Amniotic stem cell (primary cell): ENCODE data around the gene LINGO1.

Source experiments
- DNase-seq: peaks from one replicate; lab custom pipeline; 2025; lab: John Stamatoyannopoulos, UW

Gene LINGO1

DNA sequence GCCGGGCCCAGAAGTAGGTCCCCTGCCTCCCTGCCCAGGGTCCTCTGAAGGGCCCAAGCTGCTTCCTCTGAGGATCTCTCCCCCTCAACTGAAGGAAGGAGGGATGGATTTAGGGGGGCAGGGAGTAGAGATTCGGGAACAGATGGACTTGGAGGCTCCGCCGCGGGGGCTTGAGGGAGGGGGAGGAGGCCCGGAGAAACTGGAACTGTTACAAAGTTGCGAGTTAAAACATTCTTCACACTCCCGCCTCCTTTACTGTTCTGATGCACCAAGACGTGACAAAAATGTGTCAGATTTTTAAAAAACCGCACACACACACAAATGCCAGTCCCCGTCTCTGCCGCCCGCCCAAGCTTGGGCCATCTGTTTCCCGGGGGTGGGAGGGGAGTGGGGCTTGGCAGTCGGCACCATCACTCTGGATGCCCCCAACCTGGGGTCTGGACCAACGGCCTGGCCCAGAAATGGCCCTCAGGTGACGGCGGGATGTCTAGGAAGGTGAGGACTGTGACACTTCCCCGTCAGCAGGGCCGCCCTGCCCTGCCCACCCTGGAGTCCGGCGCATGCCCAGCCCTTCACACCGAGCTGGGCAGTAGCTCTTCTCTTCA is 25.0 kb upstream of the LINGO1 start:
- DNase-seq, result no peak

DNA sequence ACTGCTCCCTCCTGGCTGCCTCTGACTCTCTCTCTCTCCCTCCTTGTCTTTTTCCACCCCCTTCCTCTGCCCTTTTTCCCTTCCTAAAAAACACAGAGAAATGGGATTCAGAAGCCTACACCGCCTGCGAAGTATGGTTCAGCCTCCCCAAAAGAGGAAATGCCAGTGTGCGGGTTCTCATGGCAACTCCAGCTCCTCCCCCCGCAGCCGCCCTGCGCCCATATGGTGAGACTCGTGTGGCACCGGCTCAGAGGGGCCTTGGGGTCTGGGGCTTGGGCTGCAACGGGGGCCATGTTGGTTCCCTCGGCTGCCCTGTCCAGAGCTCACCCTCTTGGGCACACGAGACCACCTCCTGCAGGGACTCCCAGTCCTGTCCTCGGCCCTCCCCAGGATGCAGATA is 23.6 kb upstream of the LINGO1 start:
- DNase-seq, result no peak

- no peak for DNase-seq
Observed at GRCh38 chr15:77654975-77655374, 22.3 kb upstream of the LINGO1 start.

DNA sequence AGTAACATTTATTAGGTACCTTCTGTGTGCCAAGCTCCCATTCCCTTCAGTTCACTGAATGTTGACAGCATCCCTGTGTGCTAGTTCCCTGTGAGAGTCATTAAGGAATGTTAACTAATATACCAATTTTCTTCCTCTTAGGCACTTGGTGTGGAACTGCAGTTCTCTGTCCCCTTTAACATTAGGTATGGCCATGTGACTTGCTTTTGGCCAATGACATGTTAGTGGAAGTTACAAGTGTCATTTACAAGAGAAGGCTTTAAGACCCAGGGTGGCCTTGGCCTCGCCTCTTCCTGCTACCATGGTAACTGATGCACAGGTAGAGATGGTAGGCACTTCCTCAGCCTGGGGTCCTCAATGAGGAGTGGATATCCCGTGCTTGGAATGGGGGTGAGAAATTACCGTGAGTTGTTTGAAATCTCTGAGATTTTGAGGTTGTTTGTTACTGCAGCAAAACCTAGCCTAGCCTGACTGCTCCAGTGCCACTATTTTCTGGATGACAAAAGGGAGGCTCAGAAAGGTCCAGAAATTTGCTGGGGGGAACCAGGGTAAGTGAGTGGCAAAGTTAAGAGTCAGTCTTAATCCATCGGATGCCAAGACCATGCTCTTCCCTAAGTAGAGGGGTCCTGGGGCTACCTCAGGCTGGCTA is 21.2 kb upstream of the LINGO1 start:
- DNase-seq, result no peak

GRCh38 chr15:77650265-77650664 is 17.6 kb upstream of the LINGO1 start:
- DNase-seq, result no peak

DNA sequence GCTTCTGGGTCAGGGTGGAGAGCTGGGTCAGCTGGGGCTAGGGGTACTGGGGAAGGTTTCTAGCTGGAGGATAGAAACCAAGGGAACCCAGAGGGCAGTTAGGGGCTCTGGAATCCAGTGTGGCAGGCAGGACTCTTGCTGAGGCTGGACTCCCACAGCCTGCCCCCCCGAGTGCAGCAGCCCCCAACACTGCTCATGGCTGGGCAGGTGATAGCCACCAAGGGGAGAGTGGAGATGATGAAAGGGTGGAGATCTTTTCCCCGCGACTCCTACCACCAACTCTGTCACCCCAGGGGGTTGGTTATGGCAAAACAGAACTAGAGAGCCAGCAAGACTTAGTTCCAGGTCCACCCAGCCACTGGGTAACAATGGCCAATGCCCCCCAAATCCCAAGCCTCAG is 16.9 kb upstream of the LINGO1 start:
- no peak for DNase-seq

GRCh38 chr15:77649017-77649416 is 16.3 kb upstream of the LINGO1 start:
- no peak for DNase-seq

- DNase-seq, result no peak
Observed at GRCh38 chr15:77647961-77648360, 15.2 kb upstream of the LINGO1 start.

DNA sequence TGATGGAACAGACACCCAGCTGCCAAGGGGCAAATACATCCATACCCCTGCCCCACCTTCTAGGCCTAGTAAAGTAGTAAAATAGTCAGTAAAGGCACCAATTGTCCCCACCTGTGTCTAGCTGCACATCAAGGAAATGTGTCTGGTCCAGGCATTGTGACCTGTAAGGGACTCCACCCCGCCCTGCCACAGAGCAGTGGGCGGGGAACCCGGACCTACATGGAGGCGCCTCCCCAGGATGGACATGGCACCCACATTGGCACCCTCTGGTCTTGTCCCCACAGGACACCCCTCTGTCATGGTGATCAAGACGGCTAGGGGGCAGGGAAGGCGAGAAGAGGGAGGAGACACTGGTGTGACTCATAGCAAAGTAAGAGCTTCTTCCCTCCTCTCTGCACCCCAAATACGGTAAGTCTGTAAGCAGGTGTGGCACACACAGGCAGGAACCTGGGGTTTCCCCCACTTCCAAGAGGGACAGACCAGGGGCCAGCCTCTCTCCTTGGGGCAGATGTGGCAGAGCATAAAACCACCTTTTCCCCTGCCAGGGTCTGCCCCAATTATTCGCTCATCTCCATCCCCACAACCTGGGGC is 13.5 kb upstream of the LINGO1 start:
- DNase-seq, result no peak

GRCh38 chr15:77645602-77646001 is 12.9 kb upstream of the LINGO1 start:
- no peak for DNase-seq

GRCh38 chr15:77644543-77645247 is 12.0 kb upstream of the LINGO1 start:
- DNase-seq, result no peak

DNA sequence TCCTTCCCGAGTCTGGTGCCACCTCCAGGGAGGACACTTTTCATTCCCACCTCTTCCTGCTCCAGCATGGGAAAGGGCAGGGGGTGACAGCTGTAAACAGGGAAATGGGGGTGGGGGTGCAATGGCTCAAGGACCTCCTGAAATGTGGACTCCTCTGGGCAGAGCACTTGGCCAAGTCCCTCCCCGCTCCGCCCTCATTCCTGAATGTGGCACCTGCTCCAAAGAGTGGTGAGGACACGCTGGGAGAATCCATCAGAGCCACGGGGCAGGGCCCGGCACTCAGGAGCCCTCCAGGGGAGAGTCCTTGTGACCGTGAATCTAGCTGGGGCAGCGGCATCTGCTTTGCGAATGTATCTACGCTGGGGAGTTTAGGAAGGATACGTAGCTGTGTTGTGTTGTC is 11.1 kb upstream of the LINGO1 start:
- no peak for DNase-seq

GRCh38 chr15:77642793-77643430 is 10.2 kb upstream of the LINGO1 start:
- DNase-seq, result no peak

- no peak for DNase-seq
Observed at GRCh38 chr15:77641999-77642398, 9.3 kb upstream of the LINGO1 start.

DNA sequence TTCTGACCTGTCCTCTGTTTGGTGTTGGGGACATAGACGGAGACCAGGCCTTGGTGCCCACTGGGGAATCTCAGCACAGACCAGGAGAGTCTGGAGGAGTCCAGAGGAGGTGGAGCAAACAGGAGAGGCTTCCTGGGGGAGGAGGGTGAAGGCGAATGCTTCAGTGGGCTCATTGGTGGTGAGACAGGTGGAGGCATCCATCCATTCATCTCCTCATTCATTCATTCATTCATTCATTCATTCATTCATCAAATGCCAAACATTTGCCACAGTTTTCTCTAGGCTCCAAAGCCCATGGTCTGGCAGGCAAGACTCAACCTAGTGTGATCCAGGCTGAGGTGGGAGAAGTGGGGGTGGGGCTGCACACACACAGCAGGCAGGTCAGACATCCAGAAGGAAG is 7.9 kb upstream of the LINGO1 start:
- DNase-seq, result no peak

GRCh38 chr15:77639431-77639830 is 6.7 kb upstream of the LINGO1 start:
- DNase-seq, result no peak

DNA sequence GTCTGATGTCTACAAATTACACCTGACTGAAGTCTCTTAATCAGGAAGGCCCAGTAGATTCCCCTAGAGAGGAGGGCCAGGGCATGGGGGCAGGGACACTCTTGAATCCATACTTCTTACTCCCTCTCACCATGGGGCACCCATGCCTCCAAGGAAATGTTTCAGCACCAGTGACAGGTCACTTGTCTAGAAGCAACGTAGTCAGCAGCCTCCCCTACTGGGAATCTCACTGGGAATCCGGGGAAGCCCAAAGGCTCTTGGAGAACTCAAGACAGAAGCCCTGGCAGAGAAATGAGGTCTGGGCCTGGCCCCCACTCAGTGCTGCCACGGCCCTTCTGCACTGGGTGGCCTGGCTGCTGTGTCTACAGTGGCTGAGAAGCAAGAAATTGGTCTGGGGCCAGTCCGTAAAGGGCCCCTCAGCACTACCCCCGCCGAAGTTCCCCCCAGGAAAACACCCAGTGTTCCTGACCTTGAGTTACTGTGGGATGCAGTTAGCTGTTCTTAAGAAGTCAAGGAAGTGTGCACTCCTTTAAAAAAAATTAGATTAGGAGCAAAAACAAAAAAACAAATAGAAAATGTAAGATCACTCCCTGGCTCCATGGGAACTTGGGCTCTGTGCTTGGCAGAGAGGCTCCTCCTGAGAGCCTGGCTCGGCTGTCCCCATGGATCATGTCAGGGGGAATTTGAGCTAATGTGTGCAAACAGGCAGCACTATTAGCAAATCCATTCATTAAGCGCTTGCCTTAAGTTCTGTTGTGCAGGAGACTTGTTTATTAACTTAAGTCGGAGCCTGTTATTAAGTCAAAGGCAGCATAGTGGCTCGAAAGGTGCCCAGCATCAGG is 5.4 kb upstream of the LINGO1 start:
- no peak for DNase-seq

GRCh38 chr15:77636209-77636608 is 3.5 kb upstream of the LINGO1 start:
- no peak for DNase-seq

- DNase-seq, result no peak
Observed at GRCh38 chr15:77634266-77634962, 1.7 kb upstream of the LINGO1 start.

GRCh38 chr15:77633913-77634265 is 1.2 kb upstream of the LINGO1 start:
- no peak for DNase-seq
